ENCODE measurements around the gene MLIP. TPM values are rescaled to one million over a fixed set of nuclear protein-coding genes. Genes with fewer than 3 reads are reported as not detected.

MLIP gene
- total RNA-seq, 2 donors from 2014 or later, result under 0.01 to 0.33 TPM

DNA sequence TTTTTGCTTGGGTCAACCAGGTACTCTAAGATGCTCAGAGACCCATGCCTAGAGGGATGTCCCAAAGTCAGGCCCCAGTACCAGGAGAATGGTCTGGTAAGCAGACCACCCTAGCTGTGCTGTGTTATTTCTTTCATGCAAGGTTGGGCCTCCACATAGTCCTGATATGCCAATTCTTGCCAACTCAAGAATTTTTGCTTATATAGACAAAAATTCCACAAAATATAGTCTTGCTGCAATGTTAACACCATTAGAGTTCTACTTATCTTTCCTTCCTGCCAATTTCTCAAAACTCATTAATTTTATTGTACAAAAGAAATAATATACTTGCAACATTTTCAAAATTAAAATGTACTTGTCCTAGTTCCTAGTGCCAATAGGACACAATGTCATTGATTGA, 163.1 kb downstream of the MLIP start:
- H3K27ac ChIP-seq, result no peak overlapping the region
- intact Hi-C loops (cut with DNase I), result no loop called here
- no peak overlapping the region for H3K4me3 ChIP-seq
- TF ChIP-seq POLR2A (IDR thresholded peaks at IDR 0.05), result no peak
- TF ChIP-seq, protein P1, sequence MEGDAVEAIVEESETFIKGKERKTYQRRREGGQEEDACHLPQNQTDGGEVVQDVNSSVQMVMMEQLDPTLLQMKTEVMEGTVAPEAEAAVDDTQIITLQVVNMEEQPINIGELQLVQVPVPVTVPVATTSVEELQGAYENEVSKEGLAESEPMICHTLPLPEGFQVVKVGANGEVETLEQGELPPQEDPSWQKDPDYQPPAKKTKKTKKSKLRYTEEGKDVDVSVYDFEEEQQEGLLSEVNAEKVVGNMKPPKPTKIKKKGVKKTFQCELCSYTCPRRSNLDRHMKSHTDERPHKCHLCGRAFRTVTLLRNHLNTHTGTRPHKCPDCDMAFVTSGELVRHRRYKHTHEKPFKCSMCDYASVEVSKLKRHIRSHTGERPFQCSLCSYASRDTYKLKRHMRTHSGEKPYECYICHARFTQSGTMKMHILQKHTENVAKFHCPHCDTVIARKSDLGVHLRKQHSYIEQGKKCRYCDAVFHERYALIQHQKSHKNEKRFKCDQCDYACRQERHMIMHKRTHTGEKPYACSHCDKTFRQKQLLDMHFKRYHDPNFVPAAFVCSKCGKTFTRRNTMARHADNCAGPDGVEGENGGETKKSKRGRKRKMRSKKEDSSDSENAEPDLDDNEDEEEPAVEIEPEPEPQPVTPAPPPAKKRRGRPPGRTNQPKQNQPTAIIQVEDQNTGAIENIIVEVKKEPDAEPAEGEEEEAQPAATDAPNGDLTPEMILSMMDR (IDR thresholded peaks at IDR 0.05), result no peak
- ATAC-seq, result no peak
- H3K27me3 ChIP-seq, result no peaks in the 10 kb centered on the region
- no peaks in the 10 kb centered on the region for H3K36me3 ChIP-seq (replicated peaks in 1 of 2; ENCODE audit: insufficient read depth in 1 of 2, low read depth in 2 of 2)
- no peaks in the 10 kb centered on the region for H3K9me3 ChIP-seq
- H3K4me1 ChIP-seq, result no peaks in the 10 kb centered on the region
- DNase-seq, result no peak

DNA sequence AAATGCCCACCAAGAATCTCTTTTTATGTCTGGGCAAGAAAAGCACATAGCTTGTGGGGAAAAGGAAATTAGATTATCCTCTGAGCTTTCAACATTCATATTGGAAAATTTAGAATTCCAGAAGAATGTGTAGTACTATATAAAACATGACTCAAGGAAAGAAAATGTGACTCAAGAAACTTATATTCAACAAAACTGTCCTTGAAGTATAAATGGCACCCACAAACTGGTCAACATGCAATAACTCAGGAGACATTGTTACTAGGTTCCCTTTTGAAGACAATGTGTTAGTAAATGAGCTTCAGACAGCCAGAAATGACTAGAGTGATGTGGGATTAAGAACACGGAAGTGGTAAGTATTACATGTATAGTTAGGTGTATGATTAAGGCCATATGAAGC, 170.9 kb downstream of the MLIP start:
- Histone ChIP-seq H3K9me3 (no peaks in the 10 kb centered on the region), H3K27me3 (no peaks in the 10 kb centered on the region), H3K36me3 (replicated peaks in 1 of 2; ENCODE audit: insufficient read depth in 1 of 2, low read depth in 2 of 2) (no peaks in the 10 kb centered on the region), H3K4me3 (no peak overlapping the region), H3K27ac (no peak overlapping the region), H3K4me1 (no peaks in the 10 kb centered on the region)
- intact Hi-C loops (cut with DNase I), result no loop called here
- TF ChIP-seq, protein P1 (IDR thresholded peaks at IDR 0.05), result no peak
- no peak for TF ChIP-seq POLR2A (IDR thresholded peaks at IDR 0.05)
- no peak for ATAC-seq
- 62 to 65% methylated on average over 1 of the region's 1 CpG for WGBS, 2 donors
- DNase-seq, result no peak

DNA sequence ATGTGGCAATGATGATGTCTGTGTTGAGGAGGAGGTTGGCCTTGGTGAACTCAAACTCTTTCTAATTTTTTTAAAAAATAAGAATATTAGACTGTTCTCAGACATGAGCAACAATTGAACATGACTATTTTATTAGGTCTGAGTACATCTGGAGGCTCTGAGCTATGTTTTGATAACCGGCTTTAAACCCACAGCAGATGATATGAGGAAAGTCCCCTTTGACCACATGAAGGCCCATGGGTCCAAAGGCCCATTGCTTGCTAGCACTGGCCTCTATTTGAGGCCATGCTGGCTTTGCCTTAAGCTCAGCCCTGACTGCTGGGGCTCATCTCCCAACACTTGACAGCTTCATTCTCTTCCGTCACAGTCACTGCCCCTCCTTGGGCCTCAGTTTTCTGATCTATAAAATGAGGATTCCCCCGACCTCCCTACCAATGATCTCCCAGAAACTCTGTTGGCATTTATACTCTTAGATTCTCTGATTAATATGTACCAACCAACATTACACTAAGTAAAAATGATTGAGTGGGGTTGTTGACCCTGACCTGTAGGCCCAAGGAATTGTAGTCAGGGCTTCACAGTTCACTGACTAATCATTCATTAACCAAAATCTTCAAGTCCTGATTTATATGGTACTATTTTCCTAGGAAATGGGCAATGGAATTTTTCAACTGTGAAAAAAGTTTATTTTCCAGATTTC, 173.1 kb downstream of the MLIP start:
- no peak overlapping the region for H3K4me3 ChIP-seq
- no peaks in the 10 kb centered on the region for H3K27me3 ChIP-seq
- TF ChIP-seq, protein P1 (IDR thresholded peaks at IDR 0.05), result no peak
- no peak for TF ChIP-seq POLR2A (IDR thresholded peaks at IDR 0.05)
- H3K9me3 ChIP-seq, result no peaks in the 10 kb centered on the region
- DNase-seq (no peak), ATAC-seq (no peak)
- intact Hi-C loops (cut with DNase I), result no loop called here
- 58 to 65% methylated on average over 3 of the region's 3 CpGs for WGBS, 2 donors
- H3K36me3 ChIP-seq (replicated peaks in 1 of 2; ENCODE audit: insufficient read depth in 1 of 2, low read depth in 2 of 2), result no peaks in the 10 kb centered on the region
- no peaks in the 10 kb centered on the region for H3K4me1 ChIP-seq
- no peak overlapping the region for H3K27ac ChIP-seq

DNA sequence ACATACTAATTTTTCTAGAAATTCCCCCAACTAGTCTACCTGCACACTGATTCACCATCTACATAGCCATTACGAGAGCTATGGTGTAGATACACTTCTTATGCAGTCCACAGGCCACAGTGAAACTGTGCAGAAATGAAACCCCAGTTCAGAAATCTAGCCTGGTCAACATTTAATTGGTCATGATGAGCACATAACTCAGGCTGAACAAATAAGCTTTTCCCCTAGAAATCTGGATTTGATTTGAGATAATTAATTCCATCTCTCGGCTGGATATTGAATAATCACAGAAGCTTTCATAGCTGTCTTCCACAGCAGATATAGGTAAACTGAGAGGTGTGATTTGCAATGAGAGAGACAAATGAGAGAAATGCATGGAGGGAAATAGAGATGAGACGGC, 174.4 kb downstream of the MLIP start:
- no peak overlapping the region for H3K4me3 ChIP-seq
- no peak for ATAC-seq
- no peaks in the 10 kb centered on the region for H3K27me3 ChIP-seq
- H3K36me3 ChIP-seq (replicated peaks in 1 of 2; ENCODE audit: insufficient read depth in 1 of 2, low read depth in 2 of 2), result no peaks in the 10 kb centered on the region
- DNase-seq, result no peak
- no peaks in the 10 kb centered on the region for H3K9me3 ChIP-seq
- WGBS, 2 donors, result 64% methylated on average over 3 of the region's 3 CpGs
- H3K27ac ChIP-seq, result no peak overlapping the region
- TF ChIP-seq, protein P1 (IDR thresholded peaks at IDR 0.05), result no peak
- H3K4me1 ChIP-seq, result no peaks in the 10 kb centered on the region
- intact Hi-C loops (cut with DNase I), result no loop called here

DNA sequence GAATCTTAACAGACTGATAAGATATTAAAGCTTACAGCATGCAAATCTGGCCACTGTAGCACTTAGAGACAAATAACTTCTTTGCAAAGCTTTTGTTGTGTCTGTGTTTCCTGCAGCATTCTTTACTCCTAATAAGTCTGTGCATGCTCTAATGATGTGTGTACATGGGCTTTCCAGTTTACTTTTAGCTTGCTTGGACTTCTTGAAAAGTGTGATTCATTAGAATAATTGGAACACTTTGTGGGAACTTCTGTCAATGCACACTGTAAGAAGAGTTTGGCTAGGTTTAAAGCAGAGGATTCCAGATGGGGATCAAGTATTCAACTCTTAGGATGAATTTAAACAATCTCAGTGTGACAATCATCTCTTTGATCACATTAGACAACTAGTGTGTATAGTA, 174.9 kb downstream of the MLIP start:
- no peaks in the 10 kb centered on the region for H3K27me3 ChIP-seq
- TF ChIP-seq POLR2A (IDR thresholded peaks at IDR 0.05), result no peak
- TF ChIP-seq, protein P1 (IDR thresholded peaks at IDR 0.05), result no peak
- intact Hi-C loops (cut with DNase I), result no loop called here
- no peak for ATAC-seq
- H3K9me3 ChIP-seq, result no peaks in the 10 kb centered on the region
- no peak for DNase-seq
- H3K4me1 ChIP-seq, result no peaks in the 10 kb centered on the region
- H3K27ac ChIP-seq, result no peak overlapping the region
- no peak overlapping the region for H3K4me3 ChIP-seq
- H3K36me3 ChIP-seq (replicated peaks in 1 of 2; ENCODE audit: insufficient read depth in 1 of 2, low read depth in 2 of 2), result no peaks in the 10 kb centered on the region

Data from body of pancreas (tissue), 4 donors.